GM21515 (cell line): ENCODE results near the gene TGM5.
"Not testable (repeated sequence)": the region's sequence is repeated elsewhere in the genome, so short reads cannot be mapped to it uniquely, and the experiment has no call there.

Experiments used
- ATAC-seq: cut with Tn5 transposase; IDR thresholded peaks from one replicate; pipeline ENCODE4 v1.9.1; 2021; ENCODE audit not compliant: unreplicated experiment

The TGM5 gene

GRCh38 chr15:43198992-43199391 is 67.7 kb downstream of the TGM5 start:
- ATAC-seq = no peak

GRCh38 chr15:43198556-43198955 is 68.2 kb downstream of the TGM5 start:
- not testable (repeated sequence) for ATAC-seq

GRCh38 chr15:43197773-43198172 is 69.0 kb downstream of the TGM5 start:
- not testable (repeated sequence) for ATAC-seq

- no peak for ATAC-seq
These were observed 69.8 kb downstream of the TGM5 start for GRCh38 chr15:43196760-43197548.

GRCh38 chr15:43194795-43195194 is 71.9 kb downstream of the TGM5 start:
- no peak for ATAC-seq

- ATAC-seq = no peak
These were observed 73.0 kb downstream of the TGM5 start for GRCh38 chr15:43193710-43194109.

GRCh38 chr15:43190178-43190577 is 76.5 kb downstream of the TGM5 start:
- no peak for ATAC-seq

- no peak for ATAC-seq
These were observed 77.4 kb downstream of the TGM5 start for GRCh38 chr15:43189296-43189695.

GRCh38 chr15:43187544-43188155 is 79.1 kb downstream of the TGM5 start:
- no peak for ATAC-seq

- ATAC-seq = no peak
These were observed 80.8 kb downstream of the TGM5 start for GRCh38 chr15:43186003-43186353.

GRCh38 chr15:43185157-43186002 is 81.3 kb downstream of the TGM5 start, which contains the start of gene CCNDBP1:
TSS of gene CCNDBP1 (plus strand) at chr15:43185403. CDS start at chr15:43185499, 96 bp downstream.
- ATAC-seq = peak; percentile 91

GRCh38 chr15:43184407-43185124 is 82.2 kb downstream of the TGM5 start:
- ATAC-seq = no peak

- ATAC-seq = no peak
These were observed 83.5 kb downstream of the TGM5 start for GRCh38 chr15:43183270-43183669.
